Lung (tissue), 13 donors: ENCODE measurements around the gene OR7G3. TPM values are rescaled to one million over a fixed set of nuclear protein-coding genes. Genes with fewer than 3 reads are reported as not detected.

Experiments used
- ATAC-seq: fragments of 200-7000 bp; cut with Tn5 transposase; one replicate; pipeline ENCODE4 v1.9.1; 2020; ENCODE audit warnings: moderate number of reproducible peaks; ENCODE audit not compliant: insufficient read depth, low FRiP score
- DNase-seq, 3 donors: peaks; one replicate each; pipeline ENCODE4 v3.0.0-alpha.2; 2013 to 2017
- H3K27ac ChIP-seq, 2 donors: one replicate each; pipeline ENCODE4 v1.5.1; 2013; ENCODE audit warnings: mild to moderate bottlenecking in 2 of 2, moderate library complexity in 2 of 2, control low read depth in 1 of 2, inconsistent platforms in 1 of 2, low read depth in 1 of 2, low read length in 1 of 2
- H3K27me3 ChIP-seq, 3 donors: one replicate each; pipeline ENCODE4 v1.5.1; 2013; ENCODE audit warnings: low read length in 2 of 3; ENCODE audit not compliant: control insufficient read depth in 3 of 3, insufficient read depth in 3 of 3
- H3K36me3 ChIP-seq, 4 donors: one replicate each; pipeline ENCODE4 v1.5.1; 2013; ENCODE audit warnings: low read length in 4 of 4, mild to moderate bottlenecking in 1 of 4, moderate library complexity in 1 of 4; ENCODE audit not compliant: control insufficient read depth in 4 of 4, insufficient read depth in 4 of 4
- H3K4me1 ChIP-seq, 5 donors: one replicate each; pipeline ENCODE4 v1.5.1; 2013; ENCODE audit warnings: low read length in 5 of 5, mild to moderate bottlenecking in 2 of 5, moderate library complexity in 1 of 5; ENCODE audit not compliant: control insufficient read depth in 5 of 5, insufficient read depth in 5 of 5
- H3K4me3 ChIP-seq: one replicate; pipeline ENCODE4 v1.5.1; 2013; ENCODE audit warnings: mild to moderate bottlenecking, control low read depth, moderate library complexity
- H3K9ac ChIP-seq, 2 donors: one replicate each; pipeline ENCODE4 v1.5.1; 2013; ENCODE audit warnings: low read length in 2 of 2, control low read depth in 1 of 2; ENCODE audit not compliant: insufficient read depth in 1 of 2
- H3K9me3 ChIP-seq, 4 donors: one replicate each; pipeline ENCODE4 v1.5.1; 2013; ENCODE audit warnings: low read length in 3 of 4, mild to moderate bottlenecking in 1 of 4, moderate library complexity in 1 of 4; ENCODE audit not compliant: control insufficient read depth in 4 of 4, insufficient read depth in 3 of 4
- CTCF ChIP-seq: IDR thresholded peaks from 2 replicates; pipeline ENCODE4 v1.5.1; 2012; ENCODE audit warnings: mild to moderate bottlenecking; ENCODE audit errors: control extremely low read depth, extremely low read depth
- WGBS, 2 donors: extraction: QIAGEN DNeasy Blood & Tissue Kit; methylation state at CpG; one replicate each; pipeline ENCODE4 v1.1.7; 2013; 5-methylcytosine and 5-hydroxymethylcytosine counted together
- polyA plus RNA-seq, 2 donors: library from polyadenylated mRNA; stranded (reverse); fragments of 200-250 nt; gene quantifications; one replicate each; pipeline ENCODE4 v1.2.1, GENCODE V29; 2013
- small RNA-seq: library from RNA; depleted of rRNA; stranded (forward); fragments of <200 nt; gene quantifications from one replicate; pipeline ENCODE3, GENCODE V24; 2014; ENCODE audit warnings: low replicate concordance
- total RNA-seq, 2 donors: library from RNA; depleted of rRNA in 1 of 2; stranded (reverse); fragments of >200 nt in 1 of 2; gene quantifications; one replicate each; pipeline ENCODE4 v1.2.1, GENCODE V29; 2014 to 2021
- donor health status: control.
- donor health status: control.
- donor health status: Bipolar disorder and iron deficiency.
- donor health status: healthy.
- donor health status: DM: yes; HTN: yes; CAD: no.

Gene OR7G3
- total and polyA plus RNA-seq, 4 donors = not detected

- H3K9ac ChIP-seq = no peak overlapping the region
- DNase-seq (no peak), ATAC-seq (no peak)
- H3K36me3 ChIP-seq = no peaks in the 10 kb centered on the region
- H3K4me3 ChIP-seq = no peak overlapping the region
- H3K27ac ChIP-seq = no peak overlapping the region
- whole genome bisulfite sequencing, 2 donors = 82 to 88% methylated on average over 10 of the region's 10 CpGs
- no peaks in the 10 kb centered on the region for H3K9me3 ChIP-seq
- no peak for TF ChIP-seq CTCF
- no peaks in the 10 kb centered on the region for H3K27me3 ChIP-seq
- H3K4me1 ChIP-seq = peaks cover 0 to 11% (median 4%) of the 10 kb centered on the region in 5 donors
These were observed 49.8 kb downstream of the OR7G3 start for GRCh38 chr19:9076901-9077300.

Small RNA genes lying within 50 kb of the gene (small RNA-seq; reads per million reads assigned to genes)
- gene OR1M4P = not detected

Other genes starting within 250 kb of the OR7G3 start
- 1 to 10 TPM; 1.1 to 2.5 TPM for gene MUC16, start 116.5 kb downstream of the OR7G3 start, total RNA-seq
- gene MUC16, start 116.5 kb downstream of the OR7G3 start, polyA plus RNA-seq = 1 to 10 TPM; 2.4 to 8.0 TPM
- gene OR1M1, start 39.9 kb downstream of the OR7G3 start, total RNA-seq = not detected
- gene OR1M1, start 39.9 kb downstream of the OR7G3 start, polyA plus RNA-seq = under 1 TPM; 0.02 to 0.04 TPM
- not detected for gene OR7G2, start 19.5 kb downstream of the OR7G3 start, total RNA-seq
- gene OR7G2, start 19.5 kb downstream of the OR7G3 start, polyA plus RNA-seq = not detected
- gene OR7G1, start 11.2 kb downstream of the OR7G3 start, total RNA-seq = not detected
- gene OR7G1, start 11.2 kb downstream of the OR7G3 start, polyA plus RNA-seq = not detected
- 10 to 100 TPM; 25.7 to 32.0 TPM for gene ZNF317, start 13.4 kb upstream of the OR7G3 start, total RNA-seq
- 10 to 100 TPM; 14.7 to 35.2 TPM for gene ZNF317, start 13.4 kb upstream of the OR7G3 start, polyA plus RNA-seq
- not detected for gene OR7D2, start 52.0 kb upstream of the OR7G3 start, total RNA-seq
- gene OR7D2, start 52.0 kb upstream of the OR7G3 start, polyA plus RNA-seq = under 1 TPM in 1 of 2 donors, not detected in 1; 0.01 TPM
- gene OR7D4, start 92.6 kb upstream of the OR7G3 start, total RNA-seq = not detected
- gene OR7D4, start 92.6 kb upstream of the OR7G3 start, polyA plus RNA-seq = not detected
- not detected for gene OR7E24, start 124.0 kb upstream of the OR7G3 start, total RNA-seq
- gene OR7E24, start 124.0 kb upstream of the OR7G3 start, polyA plus RNA-seq = not detected
- 10 to 100 TPM in 1 of 2 donors, 1 to 10 TPM in 1; 8.5 to 13.8 TPM for gene ZNF699, start 182.9 kb upstream of the OR7G3 start, total RNA-seq
- gene ZNF699, start 182.9 kb upstream of the OR7G3 start, polyA plus RNA-seq = 1 to 10 TPM in 1 of 2 donors, under 1 TPM in 1; 0.59 to 3.3 TPM
- 10 to 100 TPM; 13.5 to 57.9 TPM for gene ZNF559, start 197.2 kb upstream of the OR7G3 start, total RNA-seq
- 10 to 100 TPM in 1 of 2 donors, 1 to 10 TPM in 1; 9.3 to 16.5 TPM for gene ZNF559, start 197.2 kb upstream of the OR7G3 start, polyA plus RNA-seq
- gene ZNF177, start 236.1 kb upstream of the OR7G3 start, total RNA-seq = 10 to 100 TPM in 1 of 2 donors, 1 to 10 TPM in 1; 1.7 to 11.5 TPM
- gene ZNF177, start 236.1 kb upstream of the OR7G3 start, polyA plus RNA-seq = 1 to 10 TPM in 1 of 2 donors, under 1 TPM in 1; 1.00 to 1.6 TPM